Muscle of leg (tissue), 11 donors: ENCODE results near the gene LDAH. TPM values are rescaled to one million over a fixed set of nuclear protein-coding genes. Genes with fewer than 3 reads are reported as not detected.

ENCODE experiments used
- DNase-seq: peaks from one replicate; pipeline ENCODE4 v3.0.0; 2013
- H3K27ac ChIP-seq: one replicate; pipeline ENCODE4 v1.5.1; 2013; ENCODE audit warnings: mild to moderate bottlenecking, low read length, control low read depth
- H3K27me3 ChIP-seq: one replicate; pipeline ENCODE4 v1.6.1; 2013; ENCODE audit warnings: low read length; ENCODE audit not compliant: control insufficient read depth, insufficient read depth
- H3K36me3 ChIP-seq: one replicate; pipeline ENCODE4 v1.6.1; 2013; ENCODE audit warnings: low read length; ENCODE audit not compliant: control insufficient read depth, insufficient read depth
- H3K4me1 ChIP-seq: one replicate; pipeline ENCODE4 v1.6.1; 2013; ENCODE audit warnings: low read length; ENCODE audit not compliant: control insufficient read depth, insufficient read depth
- H3K4me3 ChIP-seq: one replicate; pipeline ENCODE4 v1.5.1; 2013; ENCODE audit warnings: low read length, control low read depth
- H3K9me3 ChIP-seq: replicated peaks from 2 replicates; pipeline ENCODE4 v1.6.1; 2013; ENCODE audit warnings: low read depth, low read length; ENCODE audit not compliant: control insufficient read depth
- WGBS: methylation state at CpG from one replicate; pipeline ENCODE4 v1.1.5; 2013; ENCODE audit warnings: missing lambda C conversion rate; ENCODE audit not compliant: insufficient coverage; 5-methylcytosine and 5-hydroxymethylcytosine counted together
- polyA plus RNA-seq, 8 donors: library from polyadenylated mRNA; unstranded; fragments of 120-200 nt; gene quantifications; one replicate each; pipeline versions ENCODE4 v1.2.1 to v1.2.3, GENCODE V29; 2013; ENCODE audit warnings: inconsistent platforms in 1 of 8, low replicate concordance in 1 of 8; ENCODE audit not compliant: insufficient read length in 8 of 8, insufficient read depth in 1 of 8
- total RNA-seq: library from RNA; stranded (reverse); fragments of 120-200 nt; gene quantifications from one replicate; pipeline ENCODE4 v1.2.4, GENCODE V29; 2013

Gene LDAH
- total and polyA plus RNA-seq, 9 donors: 8.5 to 15.5 (median 10.9) TPM

DNA sequence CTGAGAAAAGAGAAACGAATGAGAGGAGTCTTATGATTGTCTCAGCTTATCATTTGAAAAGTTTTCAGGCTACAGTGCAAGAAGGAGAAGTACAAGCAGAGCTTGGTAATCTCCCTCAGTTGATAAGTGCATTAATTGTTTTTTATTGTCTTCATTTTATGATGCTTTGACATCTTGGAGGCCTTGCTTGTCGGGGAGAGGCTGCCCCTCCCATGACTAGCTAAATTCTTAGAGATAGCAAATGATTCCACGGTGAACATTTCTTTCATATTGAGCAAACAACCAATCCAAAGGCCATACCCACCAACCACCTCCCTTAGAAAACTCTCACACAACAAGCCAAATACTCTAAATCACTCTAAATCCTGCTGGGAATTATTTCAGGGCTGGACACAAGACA, 116.1 kb downstream of the LDAH start:
- 100% methylated on average over 1 of the region's 3 CpGs for WGBS
- DNase-seq: no peak
- Histone ChIP-seq H3K4me1 (no peaks in the 10 kb centered on the region), H3K36me3 (no peaks in the 10 kb centered on the region), H3K4me3 (no peak overlapping the region), H3K27me3 (no peaks in the 10 kb centered on the region), H3K27ac (no peak overlapping the region), H3K9me3 (no peaks in the 10 kb centered on the region)

- Histone ChIP-seq H3K27ac (no peak overlapping the region), H3K4me3 (no peak overlapping the region), H3K9me3 (no peaks in the 10 kb centered on the region), H3K27me3 (no peaks in the 10 kb centered on the region), H3K4me1 (no peaks in the 10 kb centered on the region), H3K36me3 (no peaks in the 10 kb centered on the region)
- no CpG with 5 or more reads among the region's 2 CpGs for WGBS
- no peak for DNase-seq
These were observed 116.7 kb downstream of the LDAH start for GRCh38 chr2:20706217-20706616.

GRCh38 chr2:20704886-20705285, 118.0 kb downstream of the LDAH start:
- peak; percentile 19 for DNase-seq
- no peaks in the 10 kb centered on the region for H3K27me3 ChIP-seq
- 25% methylated on average over 1 of the region's 1 CpG for WGBS
- H3K36me3 ChIP-seq: no peaks in the 10 kb centered on the region
- H3K9me3 ChIP-seq: no peaks in the 10 kb centered on the region
- no peaks in the 10 kb centered on the region for H3K4me1 ChIP-seq
- no peak overlapping the region for H3K4me3 ChIP-seq
- H3K27ac ChIP-seq: no peak overlapping the region

GRCh38 chr2:20702563-20702962, 120.3 kb downstream of the LDAH start:
- Histone ChIP-seq H3K9me3 (no peaks in the 10 kb centered on the region), H3K4me1 (no peaks in the 10 kb centered on the region), H3K27me3 (no peaks in the 10 kb centered on the region), H3K36me3 (no peaks in the 10 kb centered on the region), H3K27ac (no peak overlapping the region), H3K4me3 (no peak overlapping the region)
- WGBS: 100% methylated on average over 4 of the region's 5 CpGs
- no peak for DNase-seq

DNA sequence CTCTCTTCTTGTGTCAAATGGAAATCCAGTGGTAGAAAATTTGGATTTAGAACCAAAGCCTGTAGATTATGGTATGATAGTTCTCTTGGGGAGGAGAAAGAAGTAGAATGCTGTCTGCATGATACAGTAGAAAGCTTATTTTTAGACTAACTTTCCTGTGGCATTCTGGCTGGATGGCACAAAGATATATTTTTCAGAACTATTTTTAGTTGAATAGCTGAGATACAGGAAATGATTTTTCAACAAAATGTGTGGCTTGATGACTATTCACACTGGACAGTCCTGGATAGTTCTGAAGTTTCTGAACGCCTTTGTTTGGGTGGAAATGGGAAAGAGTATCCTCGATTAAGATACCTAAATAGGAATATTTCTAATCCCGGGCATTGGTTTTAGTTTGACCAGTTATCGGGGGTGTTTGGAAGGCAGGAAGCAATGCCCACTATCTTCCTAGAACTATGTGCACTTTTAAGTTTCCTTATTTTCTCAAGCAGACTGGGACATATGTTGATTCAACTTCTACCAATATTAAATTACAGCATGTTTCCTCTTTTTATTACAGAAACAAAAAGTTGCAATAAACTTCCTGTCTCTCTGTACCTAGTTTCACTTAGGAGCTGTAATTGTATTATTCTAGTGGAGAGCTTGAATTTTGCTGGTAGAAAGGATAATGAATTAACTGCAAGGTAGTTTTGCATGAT, 123.8 kb downstream of the LDAH start:
- Histone ChIP-seq H3K9me3 (no peaks in the 10 kb centered on the region), H3K27ac (no peak overlapping the region), H3K27me3 (no peaks in the 10 kb centered on the region), H3K36me3 (peaks cover 5% of the 10 kb centered on the region), H3K4me1 (peaks cover 4% of the 10 kb centered on the region), H3K4me3 (no peak overlapping the region)
- no CpG with 5 or more reads among the region's 4 CpGs for WGBS
- no peak for DNase-seq

DNA sequence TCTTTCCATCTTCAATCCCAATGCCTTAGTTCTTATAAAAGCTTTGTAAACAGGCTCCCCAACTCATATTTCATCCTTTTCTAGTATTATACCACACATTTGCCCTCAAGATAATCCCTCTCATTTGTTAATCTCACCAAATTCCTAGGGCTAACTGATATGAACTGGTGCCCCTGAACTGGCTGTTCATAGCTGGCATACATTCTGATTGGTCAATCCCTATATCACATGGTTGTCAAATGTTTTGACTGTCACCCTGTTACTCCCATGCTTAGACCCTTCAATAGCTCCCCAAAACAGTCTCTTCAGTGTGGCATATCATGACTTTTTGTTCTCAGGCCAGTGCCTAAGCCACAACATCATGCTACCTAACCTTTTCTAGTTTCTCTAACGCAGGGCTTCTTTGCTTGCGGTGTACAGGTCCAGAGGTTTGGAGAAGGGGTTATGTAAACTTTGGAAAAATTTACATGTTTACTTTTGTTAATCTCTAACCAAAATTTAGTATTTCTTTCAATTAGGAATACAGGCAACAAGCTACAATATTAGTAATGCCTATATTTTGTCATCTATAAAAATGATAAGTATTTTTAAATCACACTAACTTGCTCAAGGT, 125.5 kb downstream of the LDAH start:
- Histone ChIP-seq H3K9me3 (no peaks in the 10 kb centered on the region), H3K4me3 (no peak overlapping the region), H3K36me3 (peaks cover 9% of the 10 kb centered on the region), H3K4me1 (peaks cover 4% of the 10 kb centered on the region), H3K27ac (no peak overlapping the region), H3K27me3 (no peaks in the 10 kb centered on the region)
- no peak for DNase-seq
- no CpG with 5 or more reads among the region's 2 CpGs for WGBS

DNA sequence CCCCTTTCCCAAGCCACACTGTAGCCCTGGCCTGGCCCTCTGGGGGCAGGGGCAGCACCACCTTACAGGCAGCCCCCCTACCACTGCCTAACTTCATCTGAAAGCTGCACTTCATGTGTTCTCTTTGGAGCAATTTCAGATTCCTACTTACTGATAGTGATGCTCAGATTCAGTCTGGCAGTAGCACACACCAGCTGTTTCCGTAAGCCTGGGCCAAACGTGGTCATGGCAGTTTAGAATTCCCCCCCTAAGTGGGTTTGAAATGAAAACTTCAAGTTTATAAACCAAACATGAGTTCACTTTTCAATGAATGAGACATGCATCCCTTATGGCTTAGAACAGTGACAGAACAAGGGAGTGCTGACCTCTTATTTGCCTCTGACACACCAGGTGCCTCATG, 126.5 kb downstream of the LDAH start:
- peaks cover 9% of the 10 kb centered on the region for H3K36me3 ChIP-seq
- no peaks in the 10 kb centered on the region for H3K9me3 ChIP-seq
- no CpG with 5 or more reads among the region's 2 CpGs for WGBS
- DNase-seq: peak; percentile 25
- no peak overlapping the region for H3K4me3 ChIP-seq
- H3K27ac ChIP-seq: no peak overlapping the region
- H3K27me3 ChIP-seq: no peaks in the 10 kb centered on the region
- peaks cover 4% of the 10 kb centered on the region for H3K4me1 ChIP-seq

GRCh38 chr2:20693317-20693716, 129.6 kb downstream of the LDAH start:
- Histone ChIP-seq H3K4me1 (peaks cover 4% of the 10 kb centered on the region), H3K4me3 (no peak overlapping the region), H3K36me3 (peaks cover 9% of the 10 kb centered on the region), H3K27me3 (no peaks in the 10 kb centered on the region), H3K27ac (no peak overlapping the region), H3K9me3 (no peaks in the 10 kb centered on the region)
- 72% methylated on average over 2 of the region's 3 CpGs for WGBS
- DNase-seq: no peak

- DNase-seq: no peak
- H3K9me3 ChIP-seq: no peaks in the 10 kb centered on the region
- peaks cover 9% of the 10 kb centered on the region for H3K36me3 ChIP-seq
- H3K27me3 ChIP-seq: no peaks in the 10 kb centered on the region
- no CpG with 5 or more reads among the region's 2 CpGs for WGBS
- H3K4me3 ChIP-seq: no peak overlapping the region
- peaks cover 4% of the 10 kb centered on the region for H3K4me1 ChIP-seq
- H3K27ac ChIP-seq: no peak overlapping the region
These were observed 130.8 kb downstream of the LDAH start for GRCh38 chr2:20692081-20692480.

GRCh38 chr2:20691076-20691734, 131.7 kb downstream of the LDAH start:
- Histone ChIP-seq H3K9me3 (no peaks in the 10 kb centered on the region), H3K36me3 (peaks cover 9% of the 10 kb centered on the region), H3K4me1 (peaks cover 2% of the 10 kb centered on the region), H3K27me3 (no peaks in the 10 kb centered on the region), H3K4me3 (no peak overlapping the region), H3K27ac (no peak overlapping the region)
- 89% methylated on average over 4 of the region's 6 CpGs for WGBS
- no peak for DNase-seq
